ENCODE results near the gene RBM42.
"Not testable (repeated sequence)": the region's sequence is repeated elsewhere in the genome, so short reads cannot be mapped to it uniquely, and the experiment has no call there.

RBM42 gene

GRCh38 chr19:35592226-35592625 is 36.6 kb upstream of the RBM42 start:
- no peaks in the 10 kb centered on the region for H3K27me3 ChIP-seq (ENCODE audit: insufficient read depth, low read length, poor library complexity)
- H3K79me1 ChIP-seq (ENCODE audit: low read length) = no peaks in the 10 kb centered on the region
- no CpG with 5 or more reads among the region's 8 CpGs for WGBS (ENCODE audit: extremely low coverage, insufficient coverage, low lambda C conversion rate)
- no peak overlapping the region for H4K5ac ChIP-seq (ENCODE audit: low read length)
- no peak overlapping the region for H3K4me3 ChIP-seq (ENCODE audit: low read length)
- peak; percentile 77 for DNase-seq
- H2AK5ac ChIP-seq (ENCODE audit: low read length) = no peak overlapping the region
- H3K27ac ChIP-seq (ENCODE audit: low read depth, low read length) = no peak overlapping the region
- no peaks in the 10 kb centered on the region for H3K4me1 ChIP-seq (ENCODE audit: control insufficient read depth, low read depth, low read length)
- no peak overlapping the region for H3K18ac ChIP-seq (ENCODE audit: low read length)
- no peak overlapping the region for H3K4me2 ChIP-seq (ENCODE audit: low read length)
- H3K9ac ChIP-seq (ENCODE audit: low read length) = no peak overlapping the region
- no peak overlapping the region for H2BK120ac ChIP-seq (ENCODE audit: low read depth, low read length)
- no peaks in the 10 kb centered on the region for H3K36me3 ChIP-seq (ENCODE audit: control insufficient read depth, insufficient read depth, low read length)
- H4K8ac ChIP-seq (ENCODE audit: low read depth, low read length) = no peak overlapping the region
- no peak overlapping the region for H2BK5ac ChIP-seq (ENCODE audit: low read length)
- no peak overlapping the region for H3K4ac ChIP-seq (ENCODE audit: low read depth, low read length)
- H3K56ac ChIP-seq (ENCODE audit: low read length) = no peak overlapping the region
- H3K23ac ChIP-seq (ENCODE audit: low read length) = no peak overlapping the region
- no peak overlapping the region for H2BK15ac ChIP-seq (replicated peaks; ENCODE audit: low read depth)
- H3K79me2 ChIP-seq (ENCODE audit: control insufficient read depth, insufficient read depth, low read length) = no peaks in the 10 kb centered on the region

GRCh38 chr19:35595026-35595425 is 33.8 kb upstream of the RBM42 start:
- H3K9ac ChIP-seq (ENCODE audit: low read length); H2BK120ac ChIP-seq (ENCODE audit: low read depth, low read length); H2AK5ac ChIP-seq (ENCODE audit: low read length); DNase-seq; H3K79me2 ChIP-seq (ENCODE audit: control insufficient read depth, insufficient read depth, low read length); H3K4me2 ChIP-seq (ENCODE audit: low read length); H4K8ac ChIP-seq (ENCODE audit: low read depth, low read length); H3K79me1 ChIP-seq (ENCODE audit: low read length); H2BK5ac ChIP-seq (ENCODE audit: low read length); H3K36me3 ChIP-seq (ENCODE audit: control insufficient read depth, insufficient read depth, low read length); H3K18ac ChIP-seq (ENCODE audit: low read length); H3K23ac ChIP-seq (ENCODE audit: low read length); H3K4ac ChIP-seq (ENCODE audit: low read depth, low read length); H3K4me1 ChIP-seq (ENCODE audit: control insufficient read depth, low read depth, low read length); H4K5ac ChIP-seq (ENCODE audit: low read length); H2BK15ac ChIP-seq (replicated peaks; ENCODE audit: low read depth); H3K4me3 ChIP-seq (ENCODE audit: low read length); H3K27ac ChIP-seq (ENCODE audit: low read depth, low read length); H3K56ac ChIP-seq (ENCODE audit: low read length); H3K27me3 ChIP-seq (ENCODE audit: insufficient read depth, low read length, poor library complexity): not testable (repeated sequence)
- no CpG with 5 or more reads among the region's 3 CpGs for WGBS (ENCODE audit: extremely low coverage, insufficient coverage, low lambda C conversion rate)

GRCh38 chr19:35595928-35596327 is 32.9 kb upstream of the RBM42 start:
- Histone ChIP-seq H3K56ac (ENCODE audit: low read length) (no peak overlapping the region), H3K36me3 (ENCODE audit: control insufficient read depth, insufficient read depth, low read length) (no peaks in the 10 kb centered on the region), H3K4ac (ENCODE audit: low read depth, low read length) (no peak overlapping the region), H2BK15ac (replicated peaks; ENCODE audit: low read depth) (no peak overlapping the region), H3K27me3 (ENCODE audit: insufficient read depth, low read length, poor library complexity) (no peaks in the 10 kb centered on the region), H4K8ac (ENCODE audit: low read depth, low read length) (no peak overlapping the region), H3K79me1 (ENCODE audit: low read length) (no peaks in the 10 kb centered on the region), H3K18ac (ENCODE audit: low read length) (no peak overlapping the region), H2BK5ac (ENCODE audit: low read length) (no peak overlapping the region), H3K9ac (ENCODE audit: low read length) (no peak overlapping the region), H3K27ac (ENCODE audit: low read depth, low read length) (no peak overlapping the region), H3K4me3 (ENCODE audit: low read length) (no peak overlapping the region), H3K23ac (ENCODE audit: low read length) (no peak overlapping the region), H3K4me1 (ENCODE audit: control insufficient read depth, low read depth, low read length) (no peaks in the 10 kb centered on the region), H2BK120ac (ENCODE audit: low read depth, low read length) (no peak overlapping the region), H3K4me2 (ENCODE audit: low read length) (no peak overlapping the region), H4K5ac (ENCODE audit: low read length) (no peak overlapping the region), H3K79me2 (ENCODE audit: control insufficient read depth, insufficient read depth, low read length) (no peaks in the 10 kb centered on the region), H2AK5ac (ENCODE audit: low read length) (no peak overlapping the region)
- no CpG with 5 or more reads among the region's 1 CpG for WGBS (ENCODE audit: extremely low coverage, insufficient coverage, low lambda C conversion rate)
- no peak for DNase-seq

- H2AK5ac ChIP-seq (ENCODE audit: low read length) = no peak overlapping the region
- no peak overlapping the region for H4K5ac ChIP-seq (ENCODE audit: low read length)
- no peaks in the 10 kb centered on the region for H3K79me1 ChIP-seq (ENCODE audit: low read length)
- H3K4me1 ChIP-seq (ENCODE audit: control insufficient read depth, low read depth, low read length) = no peaks in the 10 kb centered on the region
- H3K4ac ChIP-seq (ENCODE audit: low read depth, low read length) = no peak overlapping the region
- no peaks in the 10 kb centered on the region for H3K36me3 ChIP-seq (ENCODE audit: control insufficient read depth, insufficient read depth, low read length)
- H3K4me3 ChIP-seq (ENCODE audit: low read length) = no peak overlapping the region
- no peak overlapping the region for H3K56ac ChIP-seq (ENCODE audit: low read length)
- no peaks in the 10 kb centered on the region for H3K27me3 ChIP-seq (ENCODE audit: insufficient read depth, low read length, poor library complexity)
- no peak overlapping the region for H3K9ac ChIP-seq (ENCODE audit: low read length)
- H3K18ac ChIP-seq (ENCODE audit: low read length) = no peak overlapping the region
- no peak overlapping the region for H3K27ac ChIP-seq (ENCODE audit: low read depth, low read length)
- no CpG with 5 or more reads among the region's 4 CpGs for WGBS (ENCODE audit: extremely low coverage, insufficient coverage, low lambda C conversion rate)
- no peak overlapping the region for H3K4me2 ChIP-seq (ENCODE audit: low read length)
- H2BK120ac ChIP-seq (ENCODE audit: low read depth, low read length) = no peak overlapping the region
- H3K23ac ChIP-seq (ENCODE audit: low read length) = no peak overlapping the region
- no peak overlapping the region for H2BK15ac ChIP-seq (replicated peaks; ENCODE audit: low read depth)
- H4K8ac ChIP-seq (ENCODE audit: low read depth, low read length) = no peak overlapping the region
- H3K79me2 ChIP-seq (ENCODE audit: control insufficient read depth, insufficient read depth, low read length) = no peaks in the 10 kb centered on the region
- H2BK5ac ChIP-seq (ENCODE audit: low read length) = no peak overlapping the region
- DNase-seq = peak; percentile 37
Observed at GRCh38 chr19:35596366-35596999, 32.4 kb upstream of the RBM42 start.

GRCh38 chr19:35601971-35602370 is 26.9 kb upstream of the RBM42 start:
- H2BK15ac ChIP-seq (replicated peaks; ENCODE audit: low read depth) = no peak overlapping the region
- no peaks in the 10 kb centered on the region for H3K27me3 ChIP-seq (ENCODE audit: insufficient read depth, low read length, poor library complexity)
- no peak overlapping the region for H3K56ac ChIP-seq (ENCODE audit: low read length)
- H4K5ac ChIP-seq (ENCODE audit: low read length) = no peak overlapping the region
- no peak overlapping the region for H3K27ac ChIP-seq (ENCODE audit: low read depth, low read length)
- H3K4ac ChIP-seq (ENCODE audit: low read depth, low read length) = no peak overlapping the region
- no peak overlapping the region for H3K18ac ChIP-seq (ENCODE audit: low read length)
- no peak overlapping the region for H4K8ac ChIP-seq (ENCODE audit: low read depth, low read length)
- no peak overlapping the region for H3K4me3 ChIP-seq (ENCODE audit: low read length)
- H2BK5ac ChIP-seq (ENCODE audit: low read length) = no peak overlapping the region
- no peaks in the 10 kb centered on the region for H3K4me1 ChIP-seq (ENCODE audit: control insufficient read depth, low read depth, low read length)
- no peaks in the 10 kb centered on the region for H3K79me2 ChIP-seq (ENCODE audit: control insufficient read depth, insufficient read depth, low read length)
- no CpG with 5 or more reads among the region's 3 CpGs for WGBS (ENCODE audit: extremely low coverage, insufficient coverage, low lambda C conversion rate)
- no peaks in the 10 kb centered on the region for H3K79me1 ChIP-seq (ENCODE audit: low read length)
- no peaks in the 10 kb centered on the region for H3K36me3 ChIP-seq (ENCODE audit: control insufficient read depth, insufficient read depth, low read length)
- H3K4me2 ChIP-seq (ENCODE audit: low read length) = no peak overlapping the region
- H3K9ac ChIP-seq (ENCODE audit: low read length) = no peak overlapping the region
- no peak overlapping the region for H3K23ac ChIP-seq (ENCODE audit: low read length)
- H2BK120ac ChIP-seq (ENCODE audit: low read depth, low read length) = no peak overlapping the region
- DNase-seq = no peak
- no peak overlapping the region for H2AK5ac ChIP-seq (ENCODE audit: low read length)

GRCh38 chr19:35604436-35604835 is 24.4 kb upstream of the RBM42 start:
- H3K27ac ChIP-seq (ENCODE audit: low read depth, low read length) = not testable (repeated sequence)

More at GRCh38 chr19:35604436-35604835, 24.4 kb upstream of the RBM42 start:
- H3K56ac ChIP-seq (ENCODE audit: low read length); H4K8ac ChIP-seq (ENCODE audit: low read depth, low read length); H3K4me1 ChIP-seq (ENCODE audit: control insufficient read depth, low read depth, low read length); H4K5ac ChIP-seq (ENCODE audit: low read length); H3K4ac ChIP-seq (ENCODE audit: low read depth, low read length); H3K18ac ChIP-seq (ENCODE audit: low read length); H2BK5ac ChIP-seq (ENCODE audit: low read length); H3K79me2 ChIP-seq (ENCODE audit: control insufficient read depth, insufficient read depth, low read length); DNase-seq; H3K4me3 ChIP-seq (ENCODE audit: low read length); H3K79me1 ChIP-seq (ENCODE audit: low read length); H3K36me3 ChIP-seq (ENCODE audit: control insufficient read depth, insufficient read depth, low read length); H2AK5ac ChIP-seq (ENCODE audit: low read length); H2BK120ac ChIP-seq (ENCODE audit: low read depth, low read length); H3K9ac ChIP-seq (ENCODE audit: low read length); H3K23ac ChIP-seq (ENCODE audit: low read length); H2BK15ac ChIP-seq (replicated peaks; ENCODE audit: low read depth); H3K4me2 ChIP-seq (ENCODE audit: low read length); H3K27me3 ChIP-seq (ENCODE audit: insufficient read depth, low read length, poor library complexity): not testable (repeated sequence)
- WGBS (ENCODE audit: extremely low coverage, insufficient coverage, low lambda C conversion rate) = no CpG with 5 or more reads among the region's 4 CpGs

All from mesendoderm (in vitro differentiated cells).